HG03045 (cell line): ENCODE data around the gene CIC.
A peak's percentile ranks its signal among the peaks of the same experiment; 100 is the strongest.
"Not testable (repeated sequence)": the region's sequence is repeated elsewhere in the genome, so short reads cannot be mapped to it uniquely, and the experiment has no call there.

ENCODE experiments used
- ATAC-seq: cut with Tn5 transposase; IDR thresholded peaks from one replicate; pipeline ENCODE4 v1.9.1; 2021; ENCODE audit warnings: mild to moderate bottlenecking, moderate library complexity; ENCODE audit not compliant: unreplicated experiment

Gene CIC

DNA sequence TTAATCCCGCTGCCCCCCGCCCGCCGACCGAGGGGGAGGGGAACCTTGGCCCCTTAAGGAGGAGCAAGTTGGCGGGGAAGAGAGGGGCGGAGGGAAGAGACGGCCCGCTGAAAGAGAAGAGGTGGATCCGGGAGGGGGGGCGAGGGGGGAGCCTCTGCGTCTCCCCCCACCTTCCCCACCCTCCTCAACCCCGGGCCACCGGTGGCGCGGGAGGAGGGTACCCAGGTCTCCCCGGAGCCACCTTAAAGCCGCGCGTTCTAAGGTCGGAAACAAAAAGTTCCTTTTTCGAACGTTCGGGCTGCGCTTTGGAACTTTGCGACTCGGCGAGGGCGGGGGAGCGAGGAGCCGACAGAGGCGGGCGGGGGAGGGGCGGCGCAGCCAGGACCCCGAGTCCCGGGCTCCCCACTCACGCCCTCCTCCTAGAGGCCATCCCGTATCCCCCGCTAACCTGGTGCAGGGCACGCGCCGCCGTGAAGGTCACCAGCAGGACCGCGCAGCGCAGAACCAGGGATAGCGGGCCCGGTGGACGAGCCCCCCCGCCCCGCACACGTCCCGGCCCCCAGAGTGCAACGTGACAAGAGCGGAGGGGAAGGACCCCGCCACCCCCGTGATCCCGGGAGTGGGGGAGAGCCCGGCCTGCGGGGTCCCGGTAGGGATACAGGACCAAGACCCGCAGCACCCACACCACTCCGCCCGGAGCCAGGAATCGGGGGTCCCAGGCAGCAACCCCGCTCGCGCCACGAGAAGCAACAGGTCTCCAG lies 14.8 kb upstream of the CIC start:
- peak; percentile 30 for ATAC-seq

DNA sequence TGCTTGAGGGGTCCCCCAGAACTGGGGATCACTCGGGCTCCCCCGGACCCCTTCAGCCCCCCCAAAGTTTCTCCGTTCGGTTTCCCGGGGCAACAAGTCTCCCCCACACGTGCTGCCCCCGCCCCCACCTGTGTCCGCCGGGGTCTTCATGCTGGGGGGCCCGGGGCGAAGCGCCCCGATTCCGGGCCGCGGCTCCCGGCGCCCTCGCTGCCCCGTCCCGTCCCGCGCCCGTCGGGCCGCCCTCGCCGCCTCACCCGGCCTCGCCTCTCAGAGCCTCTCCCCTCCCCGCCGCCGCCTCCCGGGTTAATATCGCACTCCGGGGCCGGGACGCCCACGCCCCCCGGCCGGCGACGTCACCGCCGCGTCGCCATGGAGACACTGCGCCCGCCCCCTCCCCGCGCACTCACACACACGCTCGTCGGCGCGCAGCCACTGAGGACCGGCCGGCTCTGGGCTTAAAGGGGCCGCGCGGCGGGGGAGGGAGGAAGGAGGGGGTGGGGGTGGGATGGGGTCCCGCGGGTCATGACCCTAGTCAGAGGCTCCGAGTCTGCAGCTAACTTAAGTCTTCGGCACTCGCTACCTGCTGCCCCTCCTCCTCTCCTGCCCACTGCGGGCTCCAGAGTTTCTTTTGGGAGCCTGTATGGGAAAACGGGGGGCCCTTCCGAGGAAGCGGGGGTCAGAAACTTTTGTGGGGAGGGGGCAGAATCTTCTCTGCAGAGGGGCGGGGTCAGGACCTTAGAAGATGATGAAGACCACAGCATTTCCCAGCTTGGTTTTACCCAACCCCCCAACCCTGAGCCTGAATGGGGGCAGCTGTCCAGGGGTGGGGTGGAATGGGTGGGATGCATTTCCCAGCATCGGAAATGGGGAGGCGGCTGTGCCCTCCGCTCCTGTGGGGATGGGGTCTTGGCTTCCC lies 13.9 kb upstream of the CIC start, which contains the start of gene ERF:
Gene ERF (minus strand): TSS at position 279 of the 916 bp plus-strand sequence. CDS start 129 bp downstream, at position 150.
- ATAC-seq = peak; percentile 56

DNA sequence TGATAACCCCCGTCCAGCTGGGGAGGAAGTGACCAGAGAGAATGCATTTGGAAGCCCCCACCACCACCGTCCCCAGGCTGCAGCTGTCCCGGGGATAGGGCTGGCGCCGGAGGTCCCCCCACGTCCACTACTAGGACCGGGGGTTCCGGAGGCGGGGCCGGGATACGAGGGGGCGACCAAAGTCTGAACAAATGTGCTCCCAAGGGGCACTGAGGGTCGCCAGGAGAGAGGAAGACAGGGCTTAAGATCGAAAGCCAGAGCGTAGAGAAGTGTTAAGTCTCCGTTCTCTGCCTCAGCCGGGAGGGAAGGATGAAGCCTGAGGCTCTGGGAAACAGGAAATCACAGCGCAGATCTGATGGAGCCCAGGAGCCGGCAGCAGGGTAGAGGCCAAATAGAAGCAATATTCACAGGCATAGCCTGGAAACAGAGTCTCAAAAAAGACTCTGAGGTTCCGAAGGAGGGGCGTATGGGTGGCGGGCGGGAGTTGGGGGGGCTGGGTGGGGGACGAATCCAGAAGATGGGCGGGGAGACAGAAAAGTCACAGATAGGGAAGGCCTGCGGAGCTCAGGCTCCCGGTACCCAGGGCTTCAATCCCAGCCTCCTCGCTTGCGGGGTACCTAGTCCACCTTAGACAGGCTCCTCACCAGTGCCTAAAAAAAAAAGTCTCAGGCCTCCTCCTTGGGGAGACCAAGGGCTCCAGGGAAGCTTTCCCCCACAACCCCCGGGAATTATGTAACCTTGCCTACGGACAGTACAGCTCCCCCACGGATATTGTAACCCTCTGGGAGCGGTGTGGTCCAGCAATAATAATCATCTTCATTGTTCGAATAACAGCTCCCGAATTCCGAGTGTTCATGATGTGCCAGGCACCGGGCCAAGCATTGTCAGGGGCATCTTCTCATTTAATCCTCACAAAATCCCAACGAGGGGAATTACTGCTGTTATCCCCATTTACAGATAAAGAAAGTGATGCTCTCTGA lies 13.0 kb upstream of the CIC start:
- no peak for ATAC-seq

DNA sequence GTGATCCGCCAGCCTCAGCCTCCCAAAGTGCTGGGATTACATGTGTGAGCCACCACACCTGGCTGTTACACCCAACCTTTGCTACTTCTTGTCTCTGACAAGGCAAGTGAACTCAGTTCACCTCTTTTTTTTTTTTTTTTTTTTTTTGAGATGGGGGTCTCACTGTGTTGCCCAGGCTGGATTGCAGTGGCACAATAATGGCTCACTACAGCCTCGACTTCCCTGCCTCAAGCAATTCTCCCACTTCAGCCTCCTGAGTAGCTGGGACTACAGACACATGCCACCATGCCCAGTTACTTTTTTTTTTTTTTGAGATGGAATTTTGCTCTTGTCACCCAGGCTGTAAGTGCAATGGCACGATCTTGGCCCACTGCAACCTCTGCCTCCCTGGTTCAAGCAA lies 11.2 kb upstream of the CIC start:
- ATAC-seq = not testable (repeated sequence)

DNA sequence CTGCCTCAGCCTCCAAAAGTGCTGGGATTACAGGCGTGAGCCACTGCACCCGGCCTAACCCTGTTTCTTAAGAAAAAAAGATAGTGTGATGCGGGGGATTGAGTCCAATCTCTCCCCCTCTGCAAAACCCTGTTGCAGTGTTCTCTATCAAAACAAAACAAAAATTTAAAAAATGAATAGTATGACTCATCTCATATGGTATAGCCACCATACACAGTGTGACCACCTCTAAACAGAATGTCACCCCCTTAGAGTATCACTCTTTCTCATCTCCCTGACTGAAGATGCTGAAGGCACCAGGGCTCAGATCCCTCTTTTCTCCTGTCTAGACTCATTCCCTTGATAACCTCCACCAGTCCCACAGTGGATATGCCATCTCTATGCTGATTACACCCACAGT lies 7.3 kb upstream of the CIC start:
- ATAC-seq = no peak

DNA sequence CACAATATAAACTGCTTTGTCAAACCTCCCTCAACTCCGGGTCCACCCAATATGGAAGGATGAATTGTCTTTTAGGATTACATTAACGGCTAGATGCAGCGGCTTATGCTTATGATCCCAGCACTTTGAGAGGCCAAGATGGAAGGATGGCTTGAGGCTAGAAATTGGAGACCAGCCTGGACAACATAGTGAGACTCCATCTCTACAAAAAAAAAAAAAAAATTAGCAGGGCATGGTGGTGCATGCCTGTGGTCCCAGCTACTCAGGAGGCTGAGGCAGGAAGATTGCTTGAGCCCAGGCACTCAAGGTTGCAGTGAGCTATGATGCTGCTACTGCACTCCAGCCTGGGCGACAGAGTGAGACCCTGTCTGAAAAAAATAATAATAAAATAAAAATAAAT lies 2.9 kb upstream of the CIC start:
- not testable (repeated sequence) for ATAC-seq

DNA sequence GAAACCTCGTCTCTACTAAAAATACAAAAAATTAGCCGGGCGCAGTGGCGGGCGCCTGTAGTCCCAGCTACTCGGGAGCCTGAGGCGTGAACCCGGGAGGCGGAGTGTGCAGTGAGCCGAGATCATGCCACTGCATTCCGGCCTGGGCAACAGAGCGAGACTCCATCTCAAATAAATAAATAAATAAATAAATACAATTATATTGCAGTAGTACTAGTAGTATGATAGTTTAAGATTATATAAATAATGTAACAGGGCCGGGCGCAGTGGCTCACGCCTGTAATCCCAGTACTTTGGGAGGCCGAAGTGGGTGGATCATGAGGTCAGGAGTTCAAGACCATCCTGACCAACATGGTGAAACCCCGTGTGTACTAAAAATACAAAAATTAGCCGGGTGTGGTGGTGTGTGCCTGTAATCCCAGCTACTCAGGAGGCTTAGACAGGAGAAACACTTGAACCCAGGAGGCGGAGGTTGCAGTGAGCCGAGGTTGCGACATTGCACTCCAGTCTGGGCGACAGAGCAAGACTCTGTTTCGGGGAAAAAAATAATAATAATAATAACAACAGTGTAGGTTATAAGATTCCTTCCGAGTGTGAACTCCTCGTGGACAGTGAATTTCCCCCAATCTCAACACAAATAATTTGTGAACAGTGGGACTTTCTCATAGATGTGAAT lies 2.0 kb upstream of the CIC start:
- not testable (repeated sequence) for ATAC-seq

DNA sequence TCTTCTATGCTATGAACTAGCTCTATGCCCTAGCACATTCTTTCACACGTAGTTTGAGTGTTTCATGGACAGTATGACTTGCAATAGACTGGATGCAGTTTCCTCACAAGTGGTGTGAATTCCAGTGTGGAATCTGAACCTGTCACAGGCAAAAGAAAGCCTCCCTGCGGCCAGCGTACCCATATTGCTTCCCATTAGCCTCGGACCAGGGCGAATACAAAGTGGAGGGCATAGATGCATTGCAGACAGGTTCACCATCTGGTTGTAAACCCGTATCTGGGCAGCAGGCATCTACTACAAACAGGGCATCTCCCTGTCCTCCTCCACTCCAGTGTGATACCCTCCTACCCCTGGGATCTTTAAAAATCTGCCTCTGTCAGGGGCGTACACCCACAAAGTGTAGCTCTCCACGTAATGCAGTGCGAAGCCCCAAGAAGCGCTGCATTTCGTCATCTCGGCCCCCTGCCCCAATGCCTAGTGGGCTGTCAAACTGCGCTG lies 1.4 kb upstream of the CIC start:
- ATAC-seq = no peak

DNA sequence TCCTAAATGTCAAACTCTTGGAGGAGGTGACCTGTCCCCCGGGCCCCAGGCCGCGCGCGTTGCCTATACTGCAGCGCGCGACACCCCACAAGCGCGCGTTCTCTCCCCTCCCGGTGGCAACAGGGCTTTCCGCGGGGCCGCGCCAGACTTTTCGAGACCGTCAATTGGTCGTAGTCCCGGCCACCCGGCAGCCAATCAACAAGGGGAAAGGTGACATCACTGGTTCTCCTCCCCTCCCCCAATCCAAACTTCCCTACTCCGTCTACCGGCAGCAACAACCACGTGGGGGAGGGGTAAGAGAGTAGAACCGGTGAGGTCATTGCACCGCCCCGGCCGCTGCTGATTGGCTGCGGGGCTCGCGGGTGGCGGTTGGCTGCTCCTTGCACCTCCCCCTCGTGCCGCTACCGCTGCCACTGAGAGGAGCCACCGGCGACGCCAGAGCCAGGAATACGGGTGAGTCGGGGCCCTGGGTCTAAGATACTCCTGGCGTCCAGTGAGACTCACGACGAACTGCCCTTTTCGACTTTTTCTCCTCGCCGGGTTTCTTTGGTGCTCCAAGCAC lies 829 bp upstream of the CIC start:
- ATAC-seq = peak; percentile 63

DNA sequence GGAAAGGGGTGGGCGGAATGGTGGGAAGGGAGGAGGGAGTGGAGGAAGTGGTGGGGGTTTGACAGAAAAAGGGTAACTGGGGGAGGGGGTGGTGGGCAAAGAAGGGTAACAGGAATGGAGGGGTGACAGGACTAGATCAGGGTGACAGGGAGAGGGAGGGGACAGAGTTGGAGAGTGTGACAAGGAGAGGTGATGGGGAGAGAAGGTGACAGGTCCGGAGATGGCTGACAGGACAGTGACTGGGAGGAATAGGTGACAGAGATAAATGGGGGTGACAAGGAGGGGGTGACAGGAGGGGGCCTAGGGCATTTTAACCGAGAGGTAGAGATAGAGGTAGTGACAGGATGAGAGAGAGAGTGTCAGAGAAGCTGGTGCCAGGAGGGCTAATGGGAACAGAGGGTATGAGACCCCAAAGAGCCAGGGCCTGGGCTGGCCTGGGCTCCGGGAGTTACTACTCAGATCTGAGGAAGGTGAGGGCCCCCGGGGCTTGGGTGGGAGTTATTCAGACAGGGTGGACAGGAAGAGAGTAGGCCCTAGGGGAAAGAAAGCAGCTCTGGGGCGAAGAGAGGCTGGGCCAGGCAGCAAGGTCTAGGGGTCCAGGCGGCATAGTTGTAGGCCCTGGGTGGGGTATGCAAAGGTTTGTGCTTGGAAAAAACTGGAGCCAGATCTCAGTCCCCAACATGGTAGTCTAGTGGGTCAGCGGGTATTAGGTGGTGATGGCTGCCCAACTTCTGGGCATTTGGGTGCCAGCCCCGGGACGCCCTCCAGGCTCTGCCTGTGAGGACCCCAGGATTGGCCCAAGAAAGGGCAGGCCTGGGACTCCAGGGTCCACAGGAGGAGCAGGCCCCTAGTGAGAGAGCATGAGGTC lies 660 bp downstream of the CIC start:
- ATAC-seq = no peak

DNA sequence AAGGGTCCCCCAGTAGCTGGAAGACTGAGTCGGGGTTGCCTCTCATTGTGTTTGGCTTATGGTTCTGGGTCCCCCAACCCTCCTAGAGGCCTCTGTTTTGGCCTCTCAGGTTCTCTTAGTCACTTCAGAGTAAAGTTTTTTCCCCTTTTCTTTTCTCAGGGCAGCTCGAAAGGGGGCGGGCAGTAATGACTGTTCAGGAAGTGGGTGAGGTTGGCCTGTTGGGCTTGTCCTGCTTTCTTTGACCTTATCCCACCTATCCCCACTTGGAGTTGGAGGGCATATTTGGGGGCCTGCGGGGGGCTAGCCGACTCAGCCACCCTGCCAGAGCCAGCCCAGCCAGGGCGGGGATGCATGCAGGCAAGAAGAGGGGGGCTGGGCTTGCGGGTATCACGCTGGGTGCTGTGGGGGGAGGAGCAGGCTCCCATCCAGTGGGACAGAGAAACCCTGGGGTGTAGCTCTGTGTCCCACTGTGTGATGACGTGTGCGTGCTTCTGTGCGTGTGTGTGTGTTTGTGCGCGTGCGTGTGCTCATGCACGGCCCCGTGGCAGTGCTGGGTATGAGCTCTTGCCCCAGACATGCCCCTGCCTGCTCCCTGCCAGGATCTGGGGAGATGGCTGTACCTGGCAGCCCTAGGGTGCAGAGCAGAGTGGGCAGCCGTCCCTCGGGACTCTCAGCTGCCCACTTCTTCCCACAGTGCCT lies 1.4 kb downstream of the CIC start:
- ATAC-seq = no peak

DNA sequence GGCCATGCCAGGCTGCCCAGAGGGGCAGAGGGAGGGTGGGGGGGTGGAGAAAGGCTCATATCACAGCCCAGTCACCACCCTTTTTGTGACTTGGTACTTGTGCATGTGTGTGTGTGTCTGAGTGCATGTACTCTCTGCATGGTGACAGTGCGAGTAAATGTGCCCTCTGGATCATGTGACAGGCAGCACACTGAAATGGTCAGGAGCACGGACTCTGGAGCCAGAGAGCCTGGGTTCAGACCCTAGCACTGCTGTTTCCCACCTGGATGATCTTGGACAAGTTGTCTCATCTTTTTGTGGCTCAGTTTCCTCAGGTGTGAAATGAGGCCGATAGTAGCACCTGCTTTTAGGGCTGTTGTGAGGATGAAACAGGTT lies 2.0 kb downstream of the CIC start:
- ATAC-seq = no peak

DNA sequence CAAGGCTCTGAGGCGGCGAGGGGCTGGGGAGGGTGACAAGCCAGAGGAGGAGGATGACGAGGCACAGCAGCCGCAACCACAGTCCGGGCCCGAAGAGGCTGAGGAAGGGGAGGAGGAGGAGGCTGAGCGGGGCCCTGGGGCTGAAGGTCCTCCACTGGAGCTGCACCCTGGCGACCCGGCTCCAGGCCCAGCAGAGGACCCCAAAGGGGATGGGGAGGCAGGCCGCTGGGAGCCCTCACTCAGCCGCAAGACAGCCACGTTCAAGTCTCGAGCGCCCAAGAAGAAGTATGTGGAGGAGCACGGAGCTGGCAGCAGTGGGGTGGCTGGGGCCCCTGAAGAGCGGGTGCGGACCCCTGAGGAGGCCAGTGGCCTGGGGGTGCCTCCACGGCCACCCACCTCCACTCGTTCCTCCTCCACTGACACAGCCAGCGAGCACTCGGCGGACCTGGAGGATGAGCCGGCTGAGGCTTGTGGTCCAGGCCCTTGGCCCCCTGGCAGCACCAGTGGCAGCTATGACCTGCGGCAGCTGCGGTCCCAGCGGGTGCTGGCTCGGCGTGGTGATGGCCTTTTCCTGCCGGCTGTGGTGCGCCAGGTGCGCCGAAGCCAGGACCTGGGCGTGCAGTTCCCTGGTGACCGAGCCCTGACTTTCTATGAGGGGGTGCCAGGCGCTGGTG lies 2.9 kb downstream of the CIC start:
- no peak for ATAC-seq

DNA sequence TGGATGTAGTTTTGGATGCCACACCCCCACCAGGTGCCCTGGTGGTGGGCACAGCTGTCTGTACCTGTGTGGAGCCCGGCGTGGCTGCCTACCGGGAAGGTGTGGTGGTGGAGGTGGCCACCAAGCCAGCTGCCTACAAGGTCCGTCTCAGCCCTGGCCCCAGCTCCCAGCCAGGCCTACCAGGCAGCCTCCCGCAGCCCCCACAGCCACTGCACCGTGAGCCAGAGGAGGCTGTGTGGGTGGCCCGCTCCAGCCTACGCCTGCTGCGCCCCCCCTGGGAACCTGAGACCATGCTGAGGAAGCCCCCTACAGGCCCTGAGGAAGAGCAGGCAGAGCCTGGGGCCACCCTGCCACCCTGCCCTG lies 3.5 kb downstream of the CIC start:
- ATAC-seq = no peak

DNA sequence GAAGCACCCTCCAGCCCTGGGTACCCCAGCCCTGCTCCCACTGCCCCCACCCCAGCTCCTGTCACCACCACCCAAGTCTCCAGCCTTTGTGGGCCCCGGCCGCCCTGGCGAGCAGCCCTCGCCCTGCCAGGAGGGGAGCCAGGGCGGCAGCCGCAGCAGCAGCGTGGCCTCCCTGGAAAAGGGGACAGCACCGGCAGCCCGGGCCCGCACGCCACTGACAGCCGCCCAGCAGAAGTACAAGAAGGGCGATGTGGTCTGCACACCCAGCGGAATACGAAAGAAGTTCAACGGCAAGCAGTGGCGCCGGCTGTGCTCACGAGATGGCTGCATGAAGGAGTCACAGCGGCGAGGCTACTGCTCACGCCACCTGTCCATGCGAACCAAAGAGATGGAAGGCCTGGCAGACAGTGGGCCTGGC lies 3.9 kb downstream of the CIC start:
- ATAC-seq = no peak

DNA sequence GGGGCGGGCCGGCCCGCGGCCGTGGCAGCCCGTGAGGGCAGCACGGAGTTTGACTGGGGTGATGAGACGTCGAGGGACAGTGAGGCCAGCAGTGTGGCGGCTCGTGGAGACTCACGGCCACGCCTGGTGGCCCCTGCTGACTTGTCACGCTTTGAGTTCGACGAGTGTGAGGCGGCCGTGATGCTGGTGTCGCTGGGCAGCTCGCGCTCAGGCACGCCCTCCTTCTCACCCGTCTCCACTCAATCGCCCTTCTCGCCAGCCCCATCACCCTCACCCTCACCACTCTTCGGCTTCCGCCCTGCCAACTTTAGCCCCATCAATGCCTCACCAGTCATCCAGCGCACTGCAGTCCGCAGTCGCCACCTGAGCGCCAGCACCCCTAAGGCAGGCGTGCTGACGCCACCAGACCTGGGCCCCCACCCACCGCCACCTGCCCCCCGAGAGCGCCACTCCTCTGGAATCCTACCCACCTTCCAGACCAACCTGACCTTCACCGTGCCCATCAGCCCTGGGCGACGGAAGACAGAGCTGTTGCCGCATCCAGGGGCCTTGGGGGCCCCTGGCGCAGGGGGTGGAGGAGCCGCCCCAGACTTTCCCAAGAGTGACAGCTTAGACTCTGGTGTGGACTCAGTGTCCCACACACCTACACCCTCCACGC lies 4.5 kb downstream of the CIC start:
- no peak for ATAC-seq

DNA sequence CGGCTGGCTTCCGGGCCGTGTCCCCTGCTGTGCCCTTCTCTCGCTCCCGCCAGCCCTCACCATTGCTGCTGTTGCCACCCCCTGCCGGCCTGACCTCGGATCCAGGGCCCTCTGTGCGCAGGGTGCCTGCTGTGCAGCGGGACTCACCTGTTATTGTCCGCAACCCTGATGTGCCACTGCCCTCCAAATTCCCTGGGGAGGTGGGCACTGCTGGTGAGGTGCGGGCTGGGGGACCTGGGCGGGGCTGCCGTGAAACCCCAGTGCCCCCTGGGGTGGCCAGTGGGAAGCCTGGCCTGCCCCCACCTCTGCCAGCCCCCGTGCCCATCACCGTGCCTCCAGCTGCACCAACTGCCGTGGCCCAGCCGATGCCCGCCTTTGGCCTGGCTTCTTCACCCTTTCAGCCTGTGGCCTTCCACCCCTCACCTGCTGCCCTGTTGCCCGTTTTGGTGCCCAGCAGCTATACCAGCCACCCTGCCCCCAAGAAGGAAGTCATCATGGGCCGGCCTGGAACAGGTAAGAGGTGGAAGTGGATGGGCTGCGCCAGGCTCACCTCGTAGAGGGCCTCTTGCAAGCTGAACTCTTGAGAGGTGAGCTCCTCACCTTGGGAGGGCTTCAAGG lies 5.1 kb downstream of the CIC start:
- ATAC-seq = no peak
